PFSK-1 (cell line): ENCODE measurements around the gene CPVL.

Source experiments
- FOXP2 ChIP-seq: optimal IDR thresholded peaks from 2 replicates; pipeline ENCODE3; 2011; ENCODE audit warnings: borderline replicate concordance, control low read depth, inconsistent platforms; ENCODE audit not compliant: insufficient read depth; ENCODE audit errors: extremely low read length, extremely low read depth
- POLR2AphosphoS5 ChIP-seq: IDR thresholded peaks from 2 replicates; pipeline ENCODE4 v1.6.1; 2012; ENCODE audit warnings: low read depth, mild to moderate bottlenecking, control low read depth, low read length, moderate library complexity
- REST ChIP-seq, 2 experiments: IDR thresholded peaks; 2 replicates each; pipeline versions ENCODE4 v1.6.1 to v1.8.0; 2011 to 2012; ENCODE audit warnings: low read depth in 2 of 2, low read length in 2 of 2, control low read depth in 1 of 2, inconsistent platforms in 1 of 2, mild to moderate bottlenecking in 1 of 2, moderate library complexity in 1 of 2; ENCODE audit not compliant: insufficient read depth in 1 of 2
- SIN3A ChIP-seq: IDR thresholded peaks from 2 replicates; pipeline ENCODE4 v1.6.1; 2012; ENCODE audit warnings: mild to moderate bottlenecking, low read length, moderate library complexity, borderline replicate concordance; ENCODE audit not compliant: insufficient read depth
- TAF1 ChIP-seq: IDR thresholded peaks from 2 replicates; pipeline ENCODE4 v1.6.1; 2012; ENCODE audit warnings: low read length, control low read depth, borderline replicate concordance; ENCODE audit not compliant: insufficient read depth

CPVL gene

GRCh38 chr7:29013082-29013695 lies 133.1 kb downstream of the CPVL start:
- TF ChIP-seq POLR2AphosphoS5, result no peak
- TF ChIP-seq FOXP2, result no peak
- no peak for TF ChIP-seq TAF1
- no peak for TF ChIP-seq REST (IDR thresholded peaks at IDR 0.05; ENCODE audit: insufficient read depth in 1 of 2, low read depth in 2 of 2, low read length in 2 of 2)
- TF ChIP-seq SIN3A, result no peak

DNA sequence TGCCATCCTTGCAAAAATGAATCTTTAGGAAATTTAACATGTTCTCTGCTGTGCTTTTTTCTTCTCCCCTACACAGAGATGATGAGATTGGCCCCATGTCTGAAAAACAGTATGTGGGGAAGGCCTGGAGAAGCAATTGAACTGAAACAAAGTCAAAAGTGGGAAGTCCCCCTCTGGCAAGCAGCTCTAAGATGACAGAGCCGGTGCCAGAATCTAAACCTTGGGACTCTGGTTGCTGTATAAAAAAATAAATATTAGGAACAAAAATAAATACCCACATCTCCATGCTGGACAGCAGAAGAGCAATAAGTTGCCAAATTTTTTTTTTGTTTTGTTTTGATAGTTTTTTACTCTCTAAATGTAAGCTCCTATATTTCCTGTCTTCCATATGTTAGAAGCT lies 136.4 kb downstream of the CPVL start:
- TF ChIP-seq SIN3A, result no peak
- no peak for TF ChIP-seq REST (IDR thresholded peaks at IDR 0.05; ENCODE audit: insufficient read depth in 1 of 2, low read depth in 2 of 2, low read length in 2 of 2)
- no peak for TF ChIP-seq POLR2AphosphoS5
- no peak for TF ChIP-seq TAF1
- no peak for TF ChIP-seq FOXP2

DNA sequence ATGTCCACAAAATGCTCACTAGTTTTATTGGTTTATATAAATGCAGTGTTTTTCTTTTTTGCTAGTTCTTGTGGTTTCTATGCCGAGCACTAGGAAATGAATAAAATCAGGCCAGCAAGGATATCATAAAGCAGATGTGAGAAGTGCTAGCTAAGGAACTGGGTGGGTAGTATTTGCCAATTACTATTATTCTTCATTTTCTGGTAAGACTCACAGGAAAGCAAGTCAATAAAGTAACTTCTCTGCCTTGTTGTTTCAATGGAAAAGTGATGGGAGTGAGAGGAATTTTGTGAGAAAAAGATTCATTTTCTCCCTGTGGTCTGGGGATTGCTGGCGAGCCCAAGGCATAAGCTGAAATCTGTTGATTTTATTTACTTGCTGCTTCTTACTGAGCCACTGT lies 137.7 kb downstream of the CPVL start:
- TF ChIP-seq POLR2AphosphoS5, result no peak
- no peak for TF ChIP-seq SIN3A
- TF ChIP-seq REST (IDR thresholded peaks at IDR 0.05; ENCODE audit: insufficient read depth in 1 of 2, low read depth in 2 of 2, low read length in 2 of 2), result no peak
- TF ChIP-seq FOXP2, result no peak
- no peak for TF ChIP-seq TAF1

- no peak for TF ChIP-seq FOXP2
- no peak for TF ChIP-seq POLR2AphosphoS5
- TF ChIP-seq TAF1, result no peak
- TF ChIP-seq REST (IDR thresholded peaks at IDR 0.05; ENCODE audit: insufficient read depth in 1 of 2, low read depth in 2 of 2, low read length in 2 of 2), result no peak
- no peak for TF ChIP-seq SIN3A
Measured at GRCh38 chr7:29007127-29007526, 139.2 kb downstream of the CPVL start.
